DOHH2 (cell line): Measurements from ENCODE around the gene CAMKMT.

Experiments
- CTCF ChIP-seq: fragments of 200-600 bp; sonication (generic); IDR thresholded peaks from one replicate; pipeline ENCODE4 v1.5.1; 2014; ENCODE audit warnings: antibody characterized with exemption, mild to moderate bottlenecking, low read depth, low read length; ENCODE audit not compliant: poor library complexity, severe bottlenecking
- EZH2phosphoT487 ChIP-seq: fragments of 200-600 bp; sonication (generic); IDR thresholded peaks from 2 replicates; pipeline ENCODE4 v1.6.1; 2017; ENCODE audit warnings: borderline replicate concordance, mild to moderate bottlenecking, antibody characterized with exemption, low read length, moderate library complexity, mixed read lengths

DNA sequence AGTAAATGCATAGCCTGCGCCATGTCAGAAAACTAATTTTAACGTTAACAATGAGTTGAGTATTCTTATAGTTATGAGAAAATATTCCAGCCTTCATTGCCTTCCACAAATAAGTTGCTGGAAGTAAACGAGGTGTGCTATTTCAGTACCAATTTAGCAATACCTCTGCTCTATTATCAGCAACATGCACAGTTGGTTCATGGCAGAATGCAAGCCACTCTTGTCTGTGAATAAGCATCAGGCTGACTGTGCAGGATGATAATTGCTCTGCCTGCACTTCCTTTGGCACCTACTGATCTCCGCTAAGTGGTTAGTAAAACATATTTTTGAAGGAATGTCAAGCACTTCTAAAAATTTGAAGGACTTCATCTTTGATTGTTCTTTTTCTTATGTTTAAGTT lies 317.8 kb downstream of the CAMKMT start:
- TF ChIP-seq CTCF (no peak), EZH2phosphoT487 (no peak)
